DOHH2 (cell line): ENCODE results near the gene COL4A4.

ENCODE experiments used
- H3F3A ChIP-seq: fragments of 200-600 bp; sonication (generic), shearing (Covaris generic); 2 replicates; pipeline ENCODE4 v1.6.0; 2016; ENCODE audit warnings: antibody characterized with exemption, mild to moderate bottlenecking; ENCODE audit not compliant: control insufficient read depth, insufficient read depth
- H3K27ac ChIP-seq: fragments of 200-600 bp; sonication (generic); 2 replicates; pipeline ENCODE4 v1.5.1; 2014; ENCODE audit warnings: low read depth, mild to moderate bottlenecking, low read length, moderate library complexity
- H3K27me3 ChIP-seq: fragments of 200-600 bp; sonication (generic); 2 replicates; pipeline ENCODE4 v1.6.1; 2014; ENCODE audit warnings: mild to moderate bottlenecking, low read length, mixed read lengths; ENCODE audit not compliant: control insufficient read depth
- H3K36me3 ChIP-seq: fragments of 200-600 bp; sonication (generic); 2 replicates; pipeline ENCODE4 v1.6.1; 2014; ENCODE audit warnings: mild to moderate bottlenecking, low read length, moderate library complexity, mixed read lengths; ENCODE audit not compliant: control insufficient read depth
- H3K4me1 ChIP-seq: fragments of 200-600 bp; sonication (generic); 2 replicates; pipeline ENCODE4 v1.6.1; 2014; ENCODE audit warnings: mild to moderate bottlenecking, low read length, mixed read lengths; ENCODE audit not compliant: control insufficient read depth
- H3K4me2 ChIP-seq: fragments of 200-600 bp; sonication (generic); 2 replicates; pipeline ENCODE4 v1.6.0; 2014; ENCODE audit warnings: mild to moderate bottlenecking, low read length, moderate library complexity
- H3K4me3 ChIP-seq: fragments of 200-600 bp; sonication (generic); 2 replicates; pipeline ENCODE4 v1.5.1; 2014; ENCODE audit warnings: mild to moderate bottlenecking, low read length, mixed read lengths
- H3K79me2 ChIP-seq: fragments of 200-600 bp; sonication (generic); 2 replicates; pipeline ENCODE4 v1.6.1; 2014; ENCODE audit warnings: mild to moderate bottlenecking, low read length, mixed read lengths; ENCODE audit not compliant: control insufficient read depth
- H3K9me2 ChIP-seq: fragments of 200-600 bp; sonication (generic); replicated peaks from 2 replicates; pipeline ENCODE4 v1.6.1; 2014; ENCODE audit warnings: mild to moderate bottlenecking, low read length, mixed read lengths; ENCODE audit not compliant: control insufficient read depth
- H3K9me3 ChIP-seq: fragments of 200-600 bp; sonication (generic); 2 replicates; pipeline ENCODE4 v1.6.1; 2014; ENCODE audit warnings: antibody characterized with exemption, low read length, mixed read lengths; ENCODE audit not compliant: control insufficient read depth, insufficient read depth
- H4K20me1 ChIP-seq: fragments of 200-600 bp; sonication (generic); 2 replicates; pipeline ENCODE4 v1.6.0; 2014; ENCODE audit warnings: low read depth, mild to moderate bottlenecking, antibody characterized with exemption, low read length, moderate library complexity; ENCODE audit not compliant: control insufficient read depth, insufficient read depth
- CTCF ChIP-seq: fragments of 200-600 bp; sonication (generic); IDR thresholded peaks from one replicate; pipeline ENCODE4 v1.5.1; 2014; ENCODE audit warnings: antibody characterized with exemption, mild to moderate bottlenecking, low read depth, low read length; ENCODE audit not compliant: poor library complexity, severe bottlenecking
- EZH2phosphoT487 ChIP-seq: fragments of 200-600 bp; sonication (generic); IDR thresholded peaks from 2 replicates; pipeline ENCODE4 v1.6.1; 2017; ENCODE audit warnings: borderline replicate concordance, mild to moderate bottlenecking, antibody characterized with exemption, low read length, moderate library complexity, mixed read lengths

The COL4A4 gene

GRCh38 chr2:226979004-226979403 lies 185.0 kb downstream of the COL4A4 start:
- no peak overlapping the region for H3K4me3 ChIP-seq
- no peaks in the 10 kb centered on the region for H4K20me1 ChIP-seq
- H3K27ac ChIP-seq: no peak overlapping the region
- no peak overlapping the region for H3K4me2 ChIP-seq
- no peaks in the 10 kb centered on the region for H3K36me3 ChIP-seq
- no peaks in the 10 kb centered on the region for H3K27me3 ChIP-seq
- peaks cover 12% of the 10 kb centered on the region for H3K4me1 ChIP-seq
- no peak for TF ChIP-seq CTCF
- no peak for TF ChIP-seq EZH2phosphoT487
- H3K9me3 ChIP-seq: no peaks in the 10 kb centered on the region
- H3K9me2 ChIP-seq: no peaks in the 10 kb centered on the region
- H3K79me2 ChIP-seq: no peaks in the 10 kb centered on the region
- H3F3A ChIP-seq: no peaks in the 10 kb centered on the region

- no peaks in the 10 kb centered on the region for H3K9me2 ChIP-seq
- no peak overlapping the region for H3K4me3 ChIP-seq
- no peaks in the 10 kb centered on the region for H3K36me3 ChIP-seq
- H3K4me1 ChIP-seq: peaks cover 5% of the 10 kb centered on the region; the same call in 1 of the 2 replicates
- H3F3A ChIP-seq: no peaks in the 10 kb centered on the region
- H4K20me1 ChIP-seq: no peaks in the 10 kb centered on the region
- no peaks in the 10 kb centered on the region for H3K27me3 ChIP-seq
- TF ChIP-seq EZH2phosphoT487: no peak
- TF ChIP-seq CTCF: no peak
- no peak overlapping the region for H3K27ac ChIP-seq
- no peaks in the 10 kb centered on the region for H3K9me3 ChIP-seq
- no peaks in the 10 kb centered on the region for H3K79me2 ChIP-seq
- no peak overlapping the region for H3K4me2 ChIP-seq
Measured at GRCh38 chr2:226978300-226978699, 185.7 kb downstream of the COL4A4 start.

GRCh38 chr2:226977775-226978190 lies 186.2 kb downstream of the COL4A4 start:
- Histone ChIP-seq H3K27ac (no peak overlapping the region), H3K9me3 (no peaks in the 10 kb centered on the region), H3K27me3 (no peaks in the 10 kb centered on the region), H4K20me1 (no peaks in the 10 kb centered on the region), H3K4me1 (peaks cover 4% of the 10 kb centered on the region; the same call in 1 of the 2 replicates), H3K9me2 (no peaks in the 10 kb centered on the region), H3K4me2 (no peak overlapping the region), H3F3A (no peaks in the 10 kb centered on the region), H3K4me3 (no peak overlapping the region), H3K36me3 (no peaks in the 10 kb centered on the region), H3K79me2 (no peaks in the 10 kb centered on the region)
- no peak for TF ChIP-seq EZH2phosphoT487
- no peak for TF ChIP-seq CTCF
